PC-3 (cell line): ENCODE results near the gene MKNK1.

Source experiments
- CTCF ChIP-seq: fragments of 300-600 bp; sonication (generic); conservative IDR thresholded peaks from 2 replicates; pipeline ENCODE4 v1.5.1; 2017; ENCODE audit warnings: antibody characterized with exemption, low read depth, mild to moderate bottlenecking, low read length
- EZH2 ChIP-seq: fragments of 300-600 bp; sonication (generic); IDR thresholded peaks from one replicate; pipeline ENCODE4 v1.6.1; 2017; ENCODE audit warnings: antibody characterized with exemption, mild to moderate bottlenecking, low read length; ENCODE audit not compliant: unreplicated experiment

- TF ChIP-seq CTCF (no peak), EZH2 (no peak)
Observed at GRCh38 chr1:46558141-46558963, 45.7 kb downstream of the MKNK1 start.
